GM12891 (cell line): ENCODE measurements around the gene COA1.

ENCODE experiments used
- POLR2A ChIP-seq: IDR thresholded peaks from 2 replicates; pipeline ENCODE4 v1.6.1; 2011; ENCODE audit warnings: low read depth, low read length, control low read depth
- POLR2AphosphoS5 ChIP-seq: IDR thresholded peaks from 2 replicates; pipeline ENCODE4 v1.6.1; 2011; ENCODE audit warnings: low read depth, low read length, control low read depth
- TAF1 ChIP-seq: IDR thresholded peaks from 2 replicates; pipeline ENCODE4 v1.6.1; 2011; ENCODE audit warnings: low read depth, low read length, control low read depth

DNA sequence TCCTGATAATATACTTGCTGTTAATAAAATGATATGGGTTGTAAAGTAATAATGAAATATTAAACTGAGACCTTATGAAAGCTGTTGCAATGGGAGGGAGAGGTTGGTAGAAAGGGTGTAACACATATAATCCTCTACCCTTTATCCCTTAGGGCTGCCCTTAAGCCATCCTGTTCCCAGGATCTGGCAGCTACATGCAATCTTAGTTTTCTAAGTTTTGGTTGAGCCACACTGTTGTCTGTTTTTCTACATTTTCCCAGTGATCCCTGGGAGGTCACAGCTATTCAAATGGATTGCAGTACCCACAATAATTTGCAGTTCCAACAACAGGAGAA is 6.3 kb downstream of the COA1 start:
- TF ChIP-seq TAF1 (no peak), POLR2A (no peak), POLR2AphosphoS5 (no peak)
